Parathyroid adenoma (tissue), 2 donors: Measurements from ENCODE around the gene DNAJB13.

Experiments
- H2AFZ ChIP-seq: fragments of 300-600 bp; sonication (generic); one replicate; pipeline ENCODE4 v1.7.0; 2017; ENCODE audit warnings: antibody characterized with exemption, mild to moderate bottlenecking
- H3K27ac ChIP-seq: fragments of 300-600 bp; sonication (generic); one replicate; pipeline ENCODE4 v1.7.0; 2017
- H3K27me3 ChIP-seq: fragments of 300-600 bp; sonication (generic); one replicate; pipeline ENCODE4 v1.7.0; 2017; ENCODE audit warnings: low read length; ENCODE audit not compliant: control insufficient read depth, insufficient read depth
- H3K36me3 ChIP-seq: fragments of 300-600 bp; sonication (generic); one replicate; pipeline ENCODE4 v1.7.0; 2017; ENCODE audit warnings: low read length; ENCODE audit not compliant: control insufficient read depth, insufficient read depth
- H3K4me1 ChIP-seq: fragments of 300-600 bp; sonication (generic); one replicate; pipeline ENCODE4 v1.7.0; 2017; ENCODE audit warnings: control low read depth
- H3K4me2 ChIP-seq: fragments of 300-600 bp; sonication (generic); one replicate; pipeline ENCODE4 v1.7.0; 2017; ENCODE audit warnings: low read length
- H3K4me3 ChIP-seq: fragments of 300-600 bp; sonication (generic); one replicate; pipeline ENCODE4 v1.7.0; 2017; ENCODE audit warnings: low read depth, low read length
- H3K79me2 ChIP-seq: fragments of 300-600 bp; sonication (generic); one replicate; pipeline ENCODE4 v1.7.0; 2017; ENCODE audit warnings: control low read depth
- H3K9ac ChIP-seq: fragments of 300-600 bp; sonication (generic); one replicate; pipeline ENCODE4 v1.7.0; 2017; ENCODE audit warnings: mild to moderate bottlenecking
- H3K9me3 ChIP-seq: fragments of 300-600 bp; sonication (generic); one replicate; pipeline ENCODE4 v1.7.0; 2017; ENCODE audit warnings: low read length; ENCODE audit not compliant: control insufficient read depth
- TF ChIP-seq, protein P1 (sequence below): fragments of 300-600 bp; sonication (generic); IDR thresholded peaks from one replicate; pipeline ENCODE4 v1.7.0; 2017; ENCODE audit warnings: antibody characterized with exemption, mild to moderate bottlenecking
- donor health status: primary hyperparathyroidism.

Gene DNAJB13

DNA sequence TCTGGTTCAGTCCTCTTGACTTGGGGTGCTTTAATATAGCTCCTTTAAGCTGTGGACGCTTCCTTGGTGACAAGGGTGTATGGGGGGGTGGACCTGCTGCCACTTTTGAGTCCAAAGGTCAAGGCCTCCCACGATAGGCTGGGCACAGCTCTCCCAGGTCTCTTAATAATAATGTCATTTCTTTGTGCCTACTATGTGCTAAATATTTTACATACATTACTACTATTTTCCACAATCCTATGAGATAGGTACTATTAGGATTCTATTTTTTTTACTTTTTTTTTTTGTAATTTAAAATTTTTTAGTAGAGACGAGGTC is 58.4 kb downstream of the DNAJB13 start:
- TF ChIP-seq, protein P1, sequence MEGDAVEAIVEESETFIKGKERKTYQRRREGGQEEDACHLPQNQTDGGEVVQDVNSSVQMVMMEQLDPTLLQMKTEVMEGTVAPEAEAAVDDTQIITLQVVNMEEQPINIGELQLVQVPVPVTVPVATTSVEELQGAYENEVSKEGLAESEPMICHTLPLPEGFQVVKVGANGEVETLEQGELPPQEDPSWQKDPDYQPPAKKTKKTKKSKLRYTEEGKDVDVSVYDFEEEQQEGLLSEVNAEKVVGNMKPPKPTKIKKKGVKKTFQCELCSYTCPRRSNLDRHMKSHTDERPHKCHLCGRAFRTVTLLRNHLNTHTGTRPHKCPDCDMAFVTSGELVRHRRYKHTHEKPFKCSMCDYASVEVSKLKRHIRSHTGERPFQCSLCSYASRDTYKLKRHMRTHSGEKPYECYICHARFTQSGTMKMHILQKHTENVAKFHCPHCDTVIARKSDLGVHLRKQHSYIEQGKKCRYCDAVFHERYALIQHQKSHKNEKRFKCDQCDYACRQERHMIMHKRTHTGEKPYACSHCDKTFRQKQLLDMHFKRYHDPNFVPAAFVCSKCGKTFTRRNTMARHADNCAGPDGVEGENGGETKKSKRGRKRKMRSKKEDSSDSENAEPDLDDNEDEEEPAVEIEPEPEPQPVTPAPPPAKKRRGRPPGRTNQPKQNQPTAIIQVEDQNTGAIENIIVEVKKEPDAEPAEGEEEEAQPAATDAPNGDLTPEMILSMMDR, result no peak
- Histone ChIP-seq H3K79me2 (no peaks in the 10 kb centered on the region), H3K27me3 (no peaks in the 10 kb centered on the region), H3K4me3 (no peak overlapping the region), H3K4me1 (no peaks in the 10 kb centered on the region), H2AFZ (no peak overlapping the region), H3K9ac (no peak overlapping the region), H3K9me3 (no peaks in the 10 kb centered on the region), H3K36me3 (no peaks in the 10 kb centered on the region), H3K4me2 (no peak overlapping the region), H3K27ac (no peak overlapping the region)

DNA sequence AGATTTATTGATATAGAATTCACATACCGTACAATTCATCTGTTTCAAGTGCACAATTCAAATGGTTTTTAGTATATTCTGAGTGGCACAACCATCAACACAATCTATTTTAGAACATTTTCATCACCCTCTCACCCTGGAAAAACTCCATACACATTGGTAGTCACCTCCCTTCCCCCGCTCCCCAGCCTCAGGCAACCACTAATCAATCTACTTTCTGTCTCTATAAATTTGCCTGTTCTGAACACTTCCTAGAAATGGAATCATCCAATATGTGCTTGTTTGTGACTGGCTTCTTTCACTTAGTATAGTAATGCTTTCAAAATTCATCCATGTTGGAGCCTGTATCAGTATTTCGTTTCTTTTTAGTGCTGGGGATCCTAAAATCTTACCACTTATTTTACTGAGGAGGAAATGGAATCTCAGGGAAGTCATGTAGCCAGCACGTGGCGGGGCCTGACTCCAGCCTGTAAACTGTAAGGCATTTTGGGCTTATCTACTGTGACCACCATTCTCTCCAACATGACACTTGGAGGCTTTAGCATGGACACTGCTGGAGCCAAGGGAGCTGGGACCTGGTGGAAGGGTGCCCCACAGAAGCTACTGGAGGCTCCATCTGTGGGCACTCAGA is 59.0 kb downstream of the DNAJB13 start:
- Histone ChIP-seq H2AFZ (no peak overlapping the region), H3K4me3 (no peak overlapping the region), H3K79me2 (no peaks in the 10 kb centered on the region), H3K27me3 (no peaks in the 10 kb centered on the region), H3K36me3 (no peaks in the 10 kb centered on the region), H3K4me1 (no peaks in the 10 kb centered on the region), H3K27ac (no peak overlapping the region), H3K4me2 (no peak overlapping the region), H3K9me3 (no peaks in the 10 kb centered on the region), H3K9ac (no peak overlapping the region)
- TF ChIP-seq, protein P1, result no peak

DNA sequence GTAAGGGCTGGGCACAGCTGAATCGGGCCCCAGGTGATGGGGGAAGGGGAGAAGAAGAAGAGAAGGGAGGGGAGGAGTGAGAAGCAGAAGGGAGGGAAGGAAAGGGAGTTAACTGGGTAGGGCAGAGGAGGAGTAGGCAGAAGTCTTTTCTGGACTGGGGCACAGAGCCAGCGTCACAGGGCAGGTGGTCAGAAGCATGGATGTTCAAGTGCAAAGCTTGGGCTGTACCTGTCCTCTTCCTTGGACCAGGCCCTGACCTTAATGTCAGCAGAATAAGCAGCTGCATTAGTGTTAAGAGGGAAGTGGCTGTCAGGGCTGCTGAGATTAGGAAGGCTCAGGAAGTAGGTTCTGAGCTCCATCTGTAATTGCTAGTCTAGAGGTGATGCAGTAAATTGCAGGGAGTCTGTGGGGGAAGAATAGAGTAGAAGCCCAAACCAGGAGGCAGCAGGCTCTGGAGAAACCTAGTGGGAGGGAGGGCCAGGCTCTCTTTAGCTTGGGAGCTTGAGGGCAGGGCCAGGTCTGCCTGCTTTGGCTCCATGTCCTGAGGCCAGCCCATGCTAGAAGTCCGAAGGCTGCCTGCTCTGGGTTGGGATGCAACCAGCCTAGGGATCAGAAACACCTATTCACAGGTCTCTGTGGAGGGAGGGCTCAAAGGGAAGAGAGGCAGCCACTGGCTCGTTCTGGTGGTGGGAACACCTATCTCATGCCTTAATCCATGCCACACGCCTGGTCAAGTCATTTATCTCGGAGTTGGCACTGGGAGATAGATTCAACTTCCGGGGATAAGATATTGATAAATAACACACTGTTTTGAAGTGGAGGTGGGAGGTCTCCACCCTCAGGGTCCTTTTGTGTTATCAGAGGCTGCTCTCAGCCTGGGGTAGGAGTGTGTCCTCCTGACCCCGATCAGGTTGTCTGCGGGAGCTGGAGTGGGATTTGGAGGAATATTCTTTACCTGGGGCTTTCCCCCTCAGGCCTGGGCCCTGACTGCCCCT is 59.8 kb downstream of the DNAJB13 start:
- no peaks in the 10 kb centered on the region for H3K27me3 ChIP-seq
- TF ChIP-seq, protein P1, result no peak
- H3K27ac ChIP-seq, result no peak overlapping the region

DNA sequence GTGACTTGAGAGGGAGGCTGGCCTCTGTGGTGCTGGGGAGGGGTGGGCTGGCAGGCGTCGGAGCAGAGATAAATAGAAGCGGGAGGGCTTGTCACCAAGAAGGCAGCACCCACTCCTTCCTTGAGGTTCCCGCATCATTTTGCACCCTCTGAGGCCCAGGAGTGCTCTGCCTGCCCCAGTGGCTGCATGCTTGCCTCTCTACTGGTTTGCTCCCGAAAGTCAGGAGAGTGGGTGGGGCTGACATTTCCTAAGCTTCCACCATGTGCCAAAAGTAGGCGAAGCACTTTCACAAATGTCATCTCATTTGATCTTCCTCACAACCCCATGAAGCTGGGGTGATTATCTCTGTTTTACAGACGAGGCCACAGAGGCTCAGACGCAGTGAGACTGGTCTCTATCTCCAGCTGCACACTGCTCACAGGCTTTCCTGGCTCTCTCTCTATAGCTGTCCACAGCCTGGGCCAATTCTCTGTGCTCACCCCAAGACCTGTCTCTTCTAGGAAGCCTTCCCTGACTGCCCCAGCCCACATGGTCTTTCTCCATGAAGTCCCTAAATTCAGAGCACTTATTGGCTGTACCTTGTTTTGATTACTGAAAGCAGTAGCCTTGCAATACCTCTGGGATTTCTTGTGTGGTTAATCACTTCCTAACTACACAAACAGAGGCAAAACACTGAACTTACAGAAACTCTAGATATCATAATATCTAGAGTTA is 60.7 kb downstream of the DNAJB13 start:
- Histone ChIP-seq H3K79me2 (no peaks in the 10 kb centered on the region), H3K27me3 (no peaks in the 10 kb centered on the region), H3K4me3 (no peak overlapping the region), H2AFZ (no peak overlapping the region), H3K36me3 (no peaks in the 10 kb centered on the region), H3K4me2 (no peak overlapping the region), H3K27ac (no peak overlapping the region), H3K4me1 (no peaks in the 10 kb centered on the region), H3K9ac (no peak overlapping the region), H3K9me3 (no peaks in the 10 kb centered on the region)
- TF ChIP-seq, protein P1, result no peak

More for the DNA sequence above, 59.8 kb downstream of the DNAJB13 start:
- Histone ChIP-seq H3K4me3 (no peak overlapping the region), H3K36me3 (no peaks in the 10 kb centered on the region), H3K4me1 (no peaks in the 10 kb centered on the region), H2AFZ (no peak overlapping the region), H3K4me2 (no peak overlapping the region), H3K9me3 (no peaks in the 10 kb centered on the region), H3K79me2 (no peaks in the 10 kb centered on the region), H3K9ac (no peak overlapping the region)
